AG10803 (cell line): ENCODE measurements around the gene ADAM8.
A peak's percentile ranks its signal among the peaks of the same experiment; 100 is the strongest.

Source experiments
- DNase-seq: peaks from one replicate; pipeline ENCODE4 v3.0.0; 2010; ENCODE audit warnings: low read depth
- H3K4me3 ChIP-seq: 2 replicates; pipeline ENCODE4 v1.5.1; 2011; ENCODE audit warnings: mild to moderate bottlenecking, low read length, control low read depth
- TF ChIP-seq, protein P1 (sequence below): conservative IDR thresholded peaks from 2 replicates; pipeline ENCODE4 v1.5.1; 2011; ENCODE audit warnings: mild to moderate bottlenecking, low read length, control low read depth, inconsistent platforms

Gene ADAM8

DNA sequence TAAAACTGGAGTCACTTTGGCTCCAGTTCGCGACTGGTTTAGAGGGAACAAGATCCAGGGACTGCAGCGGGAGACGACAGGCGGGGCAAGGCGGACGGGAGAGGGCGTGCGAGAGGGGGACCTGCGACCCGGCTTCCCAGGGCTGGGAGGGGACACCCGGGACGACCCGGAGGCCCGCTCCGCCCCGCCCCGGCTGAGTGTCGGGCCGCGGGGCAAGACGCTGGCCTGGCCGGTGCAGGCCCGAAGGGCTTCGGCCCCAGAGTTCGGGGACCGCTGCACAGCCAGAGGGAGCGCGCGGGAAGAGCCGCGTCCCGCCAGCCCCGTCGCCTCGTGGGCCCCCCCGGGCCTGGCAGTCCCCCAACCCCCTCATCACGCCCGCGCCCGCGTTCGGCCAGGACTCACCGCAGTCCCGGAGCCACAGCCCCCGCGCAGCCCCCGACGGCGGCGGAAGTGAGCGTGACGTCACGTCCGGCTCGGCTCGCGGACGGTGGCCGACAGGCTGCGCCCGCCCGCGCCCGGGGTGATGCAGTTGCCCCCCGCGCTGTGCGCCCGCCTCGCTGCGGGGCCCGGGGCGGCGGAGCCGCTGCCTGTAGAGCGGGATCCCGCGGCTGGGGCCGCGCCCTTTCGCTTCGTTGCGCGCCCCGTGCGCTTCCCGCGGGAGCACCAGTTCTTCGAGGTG lies 31.9 kb upstream of the ADAM8 start, which contains the start of the genes TUBGCP2 and ZNF511:
TSS of gene TUBGCP2 (minus strand) at position 452 of the 679 bp plus-strand sequence. CDS start 5,931 bp downstream, outside the sequence.
TSS of gene ZNF511 (plus strand) at position 494 of the 679 bp plus-strand sequence. CDS start at position 524, 30 bp downstream.
- DNase-seq: peak; percentile 84
- H3K4me3 ChIP-seq: peak within 1 kb of the TSS; percentile 92
- TF ChIP-seq, protein P1, sequence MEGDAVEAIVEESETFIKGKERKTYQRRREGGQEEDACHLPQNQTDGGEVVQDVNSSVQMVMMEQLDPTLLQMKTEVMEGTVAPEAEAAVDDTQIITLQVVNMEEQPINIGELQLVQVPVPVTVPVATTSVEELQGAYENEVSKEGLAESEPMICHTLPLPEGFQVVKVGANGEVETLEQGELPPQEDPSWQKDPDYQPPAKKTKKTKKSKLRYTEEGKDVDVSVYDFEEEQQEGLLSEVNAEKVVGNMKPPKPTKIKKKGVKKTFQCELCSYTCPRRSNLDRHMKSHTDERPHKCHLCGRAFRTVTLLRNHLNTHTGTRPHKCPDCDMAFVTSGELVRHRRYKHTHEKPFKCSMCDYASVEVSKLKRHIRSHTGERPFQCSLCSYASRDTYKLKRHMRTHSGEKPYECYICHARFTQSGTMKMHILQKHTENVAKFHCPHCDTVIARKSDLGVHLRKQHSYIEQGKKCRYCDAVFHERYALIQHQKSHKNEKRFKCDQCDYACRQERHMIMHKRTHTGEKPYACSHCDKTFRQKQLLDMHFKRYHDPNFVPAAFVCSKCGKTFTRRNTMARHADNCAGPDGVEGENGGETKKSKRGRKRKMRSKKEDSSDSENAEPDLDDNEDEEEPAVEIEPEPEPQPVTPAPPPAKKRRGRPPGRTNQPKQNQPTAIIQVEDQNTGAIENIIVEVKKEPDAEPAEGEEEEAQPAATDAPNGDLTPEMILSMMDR: peak; percentile 14; the same call in 1 of the 2 replicates

DNA sequence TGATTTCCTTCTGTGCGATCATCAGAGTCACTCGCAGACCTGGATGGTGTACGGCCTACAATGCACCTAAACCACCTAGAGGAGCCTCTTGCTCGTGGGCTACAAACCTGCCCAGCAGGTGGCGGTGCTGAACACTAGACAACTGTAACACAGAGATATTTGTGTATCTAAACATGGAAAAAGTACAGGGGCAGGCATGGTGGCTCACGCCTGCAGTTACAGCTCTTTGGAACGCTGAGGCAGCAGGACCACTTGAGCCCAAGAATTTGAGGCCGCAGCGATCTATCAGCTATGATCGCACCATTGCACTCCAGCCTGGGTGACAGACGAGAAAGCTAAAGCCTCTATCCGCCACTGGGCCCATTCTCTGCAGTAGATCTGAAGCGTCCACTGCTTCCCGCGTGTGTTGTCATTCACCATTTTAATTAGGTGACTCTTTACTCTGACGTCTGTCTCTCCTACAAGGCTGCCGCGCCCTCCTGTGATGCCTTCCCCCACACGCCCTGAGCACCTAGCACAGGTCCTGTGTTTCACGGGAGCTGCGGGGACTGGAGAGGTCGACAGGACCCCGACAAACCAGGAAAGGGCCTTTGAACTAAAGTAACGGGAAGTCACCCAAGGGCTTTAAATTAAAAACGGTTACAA lies 31.2 kb upstream of the ADAM8 start:
- DNase-seq: peak; percentile 54
- peak overlapping the region; percentile 92 for H3K4me3 ChIP-seq
- TF ChIP-seq, protein P1: peak; percentile 75

DNA sequence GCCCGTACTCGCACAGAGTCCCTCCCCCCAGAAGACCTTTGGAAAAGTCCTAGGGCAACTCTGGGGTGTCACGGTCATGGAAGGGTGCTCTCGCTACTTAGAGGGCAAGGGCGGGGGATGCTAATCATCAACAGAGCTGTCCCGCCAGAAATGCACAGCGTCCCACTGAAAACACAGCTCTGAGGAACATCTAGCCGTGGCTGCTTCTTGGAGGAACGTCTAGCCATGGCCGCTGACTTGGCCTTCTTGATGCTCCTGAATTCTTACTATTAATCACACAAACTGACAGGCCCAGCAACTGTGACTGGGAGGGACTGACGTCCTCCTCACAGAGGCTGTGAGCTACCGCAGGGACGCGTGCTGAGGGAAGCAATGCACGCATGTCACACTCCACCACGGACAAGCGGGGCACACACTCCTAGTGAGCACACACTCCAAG lies 30.3 kb upstream of the ADAM8 start:
- no peak for DNase-seq
- TF ChIP-seq, protein P1: no peak
- peak overlapping the region; percentile 1; the same call in 1 of the 2 replicates for H3K4me3 ChIP-seq

DNA sequence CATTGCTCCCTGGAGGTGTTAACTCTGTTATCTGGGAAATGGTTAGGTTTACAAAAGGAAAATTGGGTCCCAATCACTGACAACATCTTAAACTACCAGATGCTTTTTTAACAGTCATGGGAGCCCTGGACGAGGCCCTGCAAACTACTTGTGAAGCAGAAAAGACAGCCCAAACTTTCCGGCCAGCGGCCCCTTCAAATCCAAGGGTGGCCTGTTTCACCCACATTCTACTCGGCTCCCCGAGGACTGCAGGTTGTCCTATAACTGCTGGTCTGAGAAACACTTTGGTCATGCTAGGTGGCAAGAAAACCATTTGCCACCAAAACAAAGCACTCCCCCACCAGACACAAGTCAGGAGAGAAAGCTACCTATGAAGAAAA lies 29.4 kb upstream of the ADAM8 start:
- DNase-seq: no peak
- TF ChIP-seq, protein P1: no peak
- no peak overlapping the region for H3K4me3 ChIP-seq

DNA sequence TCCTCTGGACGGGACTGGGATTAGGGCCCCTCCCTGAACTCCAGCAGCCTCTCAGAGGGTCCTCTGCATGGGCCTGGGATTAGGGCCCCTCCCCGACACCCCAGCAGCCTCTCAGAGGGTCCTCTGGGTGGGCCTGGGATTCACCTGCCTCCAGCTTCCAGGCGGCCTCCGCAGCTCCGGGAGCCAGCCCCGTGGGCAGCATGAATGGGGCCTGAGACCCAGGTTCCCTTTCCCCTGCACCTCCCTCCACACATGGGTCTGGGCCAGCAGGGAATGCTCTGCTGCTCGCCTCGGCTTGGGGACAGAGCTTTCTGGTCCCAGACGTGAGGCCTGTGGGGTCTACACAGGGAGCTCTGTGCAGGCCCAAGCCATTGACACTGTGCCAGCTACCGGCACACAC lies 26.5 kb upstream of the ADAM8 start:
- TF ChIP-seq, protein P1: no peak
- H3K4me3 ChIP-seq: no peak overlapping the region
- no peak for DNase-seq

DNA sequence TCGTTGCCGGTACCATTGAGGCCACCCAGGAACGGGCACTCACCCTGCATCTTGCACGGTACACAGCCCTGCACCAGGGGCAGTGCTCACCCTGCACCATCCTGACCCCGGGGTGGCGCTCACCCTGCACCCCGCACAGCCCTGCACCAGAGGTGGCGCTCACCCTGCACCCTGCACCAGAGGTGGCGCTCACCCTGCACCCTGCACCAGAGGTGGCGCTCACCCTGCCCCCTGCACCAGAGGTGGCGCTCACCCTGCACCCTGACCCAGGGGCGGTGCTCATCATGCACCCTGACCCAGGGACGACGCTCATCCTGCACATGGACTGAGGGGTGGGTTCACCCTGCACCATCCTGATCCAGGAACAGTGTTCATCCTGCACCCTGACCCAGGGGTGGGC lies 25.6 kb upstream of the ADAM8 start:
- H3K4me3 ChIP-seq: no peak overlapping the region
- TF ChIP-seq, protein P1: no peak
- DNase-seq: no peak

DNA sequence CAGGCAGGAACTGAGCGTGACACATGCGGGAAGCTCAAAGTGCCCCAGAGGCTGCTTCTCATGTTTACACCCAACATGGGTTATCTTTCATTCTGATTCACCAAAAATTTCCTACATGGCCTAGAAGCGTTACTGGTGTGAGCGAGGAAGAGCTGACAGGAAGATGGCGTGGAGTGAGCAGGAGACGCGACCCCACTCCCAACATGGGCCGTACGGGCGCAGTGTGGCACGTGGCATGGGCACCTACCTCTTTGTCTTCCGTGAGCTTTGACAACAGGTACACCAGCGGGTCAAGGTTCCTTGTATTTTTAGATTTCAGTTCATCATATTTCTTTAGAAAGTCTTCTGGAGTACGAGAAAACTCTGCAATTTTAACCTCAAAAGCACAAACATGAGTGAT lies 23.1 kb upstream of the ADAM8 start:
- H3K4me3 ChIP-seq: no peak overlapping the region
- no peak for DNase-seq
- TF ChIP-seq, protein P1: no peak
